ENCODE data around the gene SH3TC2. TPM values are rescaled to one million over a fixed set of nuclear protein-coding genes. Genes with fewer than 3 reads are reported as not detected.

Gene SH3TC2
- total RNA-seq, result not detected in 2 replicates

DNA sequence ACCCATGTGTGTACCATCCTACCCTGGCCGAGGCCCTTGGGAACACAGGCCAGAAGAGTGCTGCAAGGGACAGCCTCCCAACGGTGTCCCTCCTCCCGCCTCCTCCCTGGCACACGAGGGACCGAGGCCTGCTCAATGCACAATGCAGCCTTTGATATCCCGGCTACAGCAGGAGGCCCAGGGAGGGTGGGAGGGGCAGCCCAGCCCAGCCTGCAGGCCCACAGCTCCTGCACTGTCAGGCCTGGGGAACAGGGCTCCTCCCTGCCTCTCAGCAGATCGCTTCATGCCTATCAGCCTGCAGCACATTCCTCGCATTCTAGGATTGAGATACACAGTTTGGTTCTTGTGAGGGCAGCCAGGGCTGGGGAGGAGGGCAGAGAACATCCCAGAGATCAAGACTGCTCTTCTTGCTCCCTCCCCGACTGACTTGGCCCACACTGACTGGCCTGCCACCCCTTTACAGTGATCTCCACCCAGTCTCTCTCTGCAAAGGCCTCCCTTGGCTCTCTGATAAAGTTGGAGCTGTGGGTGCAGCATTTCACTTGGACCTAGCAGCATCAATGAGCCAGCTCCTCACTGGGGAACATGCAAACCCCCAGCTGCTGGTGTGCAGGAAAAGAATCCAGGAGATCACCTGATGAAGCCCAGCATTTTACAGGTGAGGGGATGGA is at the start of gene SH3TC2:
Gene SH3TC2, minus strand, starts transcription at position 46 of the 671 bp plus-strand sequence. Its CDS starts 40 bp downstream, at position 6.
- TF ChIP-seq, protein P1, sequence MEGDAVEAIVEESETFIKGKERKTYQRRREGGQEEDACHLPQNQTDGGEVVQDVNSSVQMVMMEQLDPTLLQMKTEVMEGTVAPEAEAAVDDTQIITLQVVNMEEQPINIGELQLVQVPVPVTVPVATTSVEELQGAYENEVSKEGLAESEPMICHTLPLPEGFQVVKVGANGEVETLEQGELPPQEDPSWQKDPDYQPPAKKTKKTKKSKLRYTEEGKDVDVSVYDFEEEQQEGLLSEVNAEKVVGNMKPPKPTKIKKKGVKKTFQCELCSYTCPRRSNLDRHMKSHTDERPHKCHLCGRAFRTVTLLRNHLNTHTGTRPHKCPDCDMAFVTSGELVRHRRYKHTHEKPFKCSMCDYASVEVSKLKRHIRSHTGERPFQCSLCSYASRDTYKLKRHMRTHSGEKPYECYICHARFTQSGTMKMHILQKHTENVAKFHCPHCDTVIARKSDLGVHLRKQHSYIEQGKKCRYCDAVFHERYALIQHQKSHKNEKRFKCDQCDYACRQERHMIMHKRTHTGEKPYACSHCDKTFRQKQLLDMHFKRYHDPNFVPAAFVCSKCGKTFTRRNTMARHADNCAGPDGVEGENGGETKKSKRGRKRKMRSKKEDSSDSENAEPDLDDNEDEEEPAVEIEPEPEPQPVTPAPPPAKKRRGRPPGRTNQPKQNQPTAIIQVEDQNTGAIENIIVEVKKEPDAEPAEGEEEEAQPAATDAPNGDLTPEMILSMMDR (IDR thresholded peaks at IDR 0.05), result no peak
- DNase-seq (no peak), ATAC-seq (ENCODE audit: low read depth) (no peak)
- Mint-ChIP-seq H3K27me3 (peaks cover 9% of the 10 kb centered on the region), H3K4me3 (no peak within 1 kb of the TSS), H3K27ac (no peak within 1 kb of the TSS), H3K9me3 (no peaks in the 10 kb centered on the region), H3K36me3 (ENCODE audit: low read depth) (no peaks in the 10 kb centered on the region), H3K4me1 (no peaks in the 10 kb centered on the region)
- intact Hi-C loops (cut with micrococcal nuclease), result no loop called here
- CTCF ChIA-PET, result no interaction called here
- POLR2A ChIA-PET, result no interaction called here

DNA sequence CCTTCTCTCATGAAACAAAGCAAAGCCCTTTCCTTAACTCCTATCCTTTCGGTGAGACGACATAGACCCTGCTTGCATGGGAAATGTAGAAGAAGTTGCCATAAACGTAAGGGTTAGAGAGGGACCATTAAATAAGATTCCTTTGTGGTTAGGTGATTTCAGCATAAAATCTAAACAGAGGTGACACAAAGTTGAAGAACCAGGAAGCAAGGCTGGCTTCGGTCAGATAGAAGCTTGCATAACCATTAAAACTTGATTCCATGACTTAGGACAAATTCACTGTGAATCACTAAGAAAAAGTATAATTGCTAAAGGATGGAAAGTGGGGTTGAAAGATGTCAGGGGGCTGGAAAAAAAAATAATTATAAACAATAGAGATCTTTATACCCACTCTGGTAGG is 47.5 kb upstream of the SH3TC2 start:
- POLR2A ChIA-PET, result no interaction called here
- CTCF ChIA-PET, result no interaction called here
- Mint-ChIP-seq H3K9me3 (no peaks in the 10 kb centered on the region), H3K36me3 (ENCODE audit: low read depth) (no peaks in the 10 kb centered on the region), H3K4me3 (no peak overlapping the region), H3K27ac (no peak overlapping the region), H3K4me1 (no peaks in the 10 kb centered on the region), H3K27me3 (peaks cover 10% of the 10 kb centered on the region)
- ATAC-seq (ENCODE audit: low read depth) (no peak), DNase-seq (no peak)
- TF ChIP-seq, protein P1 (IDR thresholded peaks at IDR 0.05), result no peak
- intact Hi-C loops (cut with micrococcal nuclease), result loop anchor here (10.0 kb wide), 1 partner anchor 1256 kb away; no protein-coding TSS in a partner anchor

- peaks cover 5% of the 10 kb centered on the region for H3K27me3 Mint-ChIP-seq
- ChIA-PET CTCF (no interaction called here), POLR2A (no interaction called here)
- DNase-seq (no peak), ATAC-seq (ENCODE audit: low read depth) (no peak)
- intact Hi-C loops (cut with micrococcal nuclease), result no loop called here
- no peaks in the 10 kb centered on the region for H3K36me3 Mint-ChIP-seq (ENCODE audit: low read depth)
- H3K4me3 Mint-ChIP-seq, result no peak overlapping the region
- no peaks in the 10 kb centered on the region for H3K9me3 Mint-ChIP-seq
- H3K27ac Mint-ChIP-seq, result no peak overlapping the region
- no peaks in the 10 kb centered on the region for H3K4me1 Mint-ChIP-seq
- TF ChIP-seq, protein P1 (IDR thresholded peaks at IDR 0.05), result no peak
Measured at GRCh38 chr5:149108651-149109280, 45.9 kb upstream of the SH3TC2 start.

DNA sequence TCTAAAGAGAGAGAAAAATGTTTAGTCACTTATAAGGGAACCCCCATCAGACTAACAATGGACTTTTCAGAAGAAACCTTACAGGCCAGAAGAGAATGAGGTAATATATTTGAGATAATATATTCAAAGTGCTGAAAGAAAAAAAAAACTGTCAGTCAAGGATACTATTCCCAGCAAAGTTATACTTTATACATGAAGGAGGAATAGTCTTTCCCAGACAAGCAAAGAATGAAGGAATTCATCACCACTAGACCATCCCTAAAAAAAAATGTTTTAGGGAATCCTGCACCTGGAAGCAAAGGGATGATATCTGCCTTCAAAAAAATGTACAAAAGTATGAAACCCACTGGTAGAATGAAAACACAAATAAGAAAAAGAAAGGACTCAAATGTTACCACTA is 37.5 kb upstream of the SH3TC2 start:
- ChIA-PET CTCF (no interaction called here), POLR2A (no interaction called here)
- ATAC-seq (ENCODE audit: low read depth), result no peak
- Mint-ChIP-seq H3K36me3 (ENCODE audit: low read depth) (no peaks in the 10 kb centered on the region), H3K9me3 (peaks cover 34% of the 10 kb centered on the region), H3K27ac (no peak overlapping the region), H3K4me1 (no peaks in the 10 kb centered on the region), H3K27me3 (no peaks in the 10 kb centered on the region), H3K4me3 (no peak overlapping the region)
- TF ChIP-seq, protein P1 (IDR thresholded peaks at IDR 0.05), result no peak
- DNase-seq, result no peak
- intact Hi-C loops (cut with micrococcal nuclease), result no loop called here

- DNase-seq (no peak), ATAC-seq (ENCODE audit: low read depth) (no peak)
- ChIA-PET CTCF (no interaction called here), POLR2A (no interaction called here)
- H3K4me1 Mint-ChIP-seq, result no peaks in the 10 kb centered on the region
- intact Hi-C loops (cut with micrococcal nuclease), result no loop called here
- no peak overlapping the region for H3K4me3 Mint-ChIP-seq
- H3K27me3 Mint-ChIP-seq, result no peaks in the 10 kb centered on the region
- H3K27ac Mint-ChIP-seq, result no peak overlapping the region
- TF ChIP-seq, protein P1 (IDR thresholded peaks at IDR 0.05), result no peak
- H3K9me3 Mint-ChIP-seq, result peaks cover 34% of the 10 kb centered on the region
- H3K36me3 Mint-ChIP-seq (ENCODE audit: low read depth), result no peaks in the 10 kb centered on the region
Measured at GRCh38 chr5:149099920-149100319, 37.1 kb upstream of the SH3TC2 start.

Data from activated B cell treated with CpG ODN at 0.5 μM for 24 hours (primary cell).